Activated CD8-positive, alpha-beta memory T cell treated with anti-CD3 and anti-CD28 coated beads, Interleukin-2, amount 50 U/mL, for 1 hour (primary cell): ENCODE measurements around the gene HAGHL.
"Not testable (repeated sequence)": the region's sequence is repeated elsewhere in the genome, so short reads cannot be mapped to it uniquely, and the experiment has no call there.

Source experiments
- DNase-seq: peaks from one replicate; pipeline ENCODE4 v3.0.0-alpha.2; 2020; ENCODE audit errors: extremely low read depth

Gene HAGHL

DNA sequence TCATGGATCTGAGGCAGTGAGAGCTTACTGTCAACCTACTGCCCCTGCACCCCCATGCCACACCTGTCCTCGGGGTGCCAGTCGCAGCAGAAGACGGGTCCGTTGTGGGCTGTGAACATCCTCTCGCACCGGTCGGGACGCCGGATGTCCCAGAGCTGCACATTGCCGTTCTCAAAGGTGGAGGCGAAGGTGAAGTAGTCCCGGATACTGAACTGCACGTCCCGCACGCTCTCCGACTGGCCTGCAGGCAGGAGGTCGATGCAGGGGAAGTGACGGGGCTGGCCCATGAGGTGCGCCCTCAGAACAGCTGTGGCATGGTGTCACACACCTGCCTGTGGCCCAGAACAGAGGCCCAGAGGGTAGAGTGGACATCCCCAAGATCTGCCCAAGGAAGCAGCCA lies 39.4 kb upstream of the HAGHL start:
- DNase-seq, result no peak

DNA sequence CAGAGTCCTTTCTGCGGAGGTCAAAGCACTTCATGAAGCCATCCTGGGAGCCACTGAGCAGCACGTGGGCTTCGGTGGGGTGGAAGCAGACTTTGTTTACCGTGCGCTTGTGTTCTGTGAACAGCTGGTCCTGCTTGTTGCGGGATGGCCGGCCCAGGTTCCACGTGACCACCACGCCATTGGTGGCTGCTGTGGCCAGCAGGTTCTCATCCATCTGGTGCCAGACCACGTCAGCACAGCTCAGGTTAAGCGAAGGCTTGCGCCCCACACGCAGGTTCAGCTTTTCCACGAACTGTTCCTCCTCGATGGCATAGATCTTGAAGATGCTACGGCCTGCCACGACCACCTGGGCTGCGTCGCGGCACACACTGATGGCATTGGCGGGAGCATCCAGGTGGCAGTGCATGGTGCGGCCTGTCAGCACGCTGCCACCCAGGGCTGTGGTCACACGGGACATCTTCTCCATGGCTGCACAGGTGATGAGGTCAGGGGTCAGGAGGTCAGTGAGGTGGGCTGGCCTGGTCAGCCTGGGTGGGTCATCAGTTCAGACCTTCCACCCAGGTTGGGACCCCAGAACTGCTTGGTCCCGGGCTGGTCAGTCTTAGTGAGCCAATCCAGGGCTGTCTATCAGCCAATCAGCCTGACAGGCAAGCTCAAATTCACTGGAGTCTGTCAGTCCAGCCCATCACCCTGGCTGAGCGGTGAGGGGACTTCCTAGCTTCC lies 37.6 kb upstream of the HAGHL start:
- no peak for DNase-seq

DNA sequence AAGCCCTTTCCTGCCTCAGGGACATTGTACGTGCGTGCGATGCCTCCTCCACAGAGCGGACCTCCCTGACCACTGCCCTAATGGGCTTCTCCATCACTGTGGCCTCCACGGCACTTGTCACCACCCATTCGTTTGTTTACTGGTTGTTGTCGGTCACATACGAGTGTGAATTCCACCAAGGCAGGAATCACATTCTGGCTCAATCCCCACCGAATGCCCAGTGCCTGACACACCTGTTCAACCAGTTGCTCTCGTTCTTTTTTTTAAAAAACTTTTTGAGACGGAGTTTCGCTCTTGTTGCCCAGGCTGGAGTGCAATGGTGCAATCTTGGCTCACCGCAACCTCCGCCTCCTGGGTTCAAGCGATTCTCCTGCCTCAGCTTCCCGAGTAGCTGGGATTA lies 35.7 kb upstream of the HAGHL start:
- DNase-seq, result not testable (repeated sequence)

DNA sequence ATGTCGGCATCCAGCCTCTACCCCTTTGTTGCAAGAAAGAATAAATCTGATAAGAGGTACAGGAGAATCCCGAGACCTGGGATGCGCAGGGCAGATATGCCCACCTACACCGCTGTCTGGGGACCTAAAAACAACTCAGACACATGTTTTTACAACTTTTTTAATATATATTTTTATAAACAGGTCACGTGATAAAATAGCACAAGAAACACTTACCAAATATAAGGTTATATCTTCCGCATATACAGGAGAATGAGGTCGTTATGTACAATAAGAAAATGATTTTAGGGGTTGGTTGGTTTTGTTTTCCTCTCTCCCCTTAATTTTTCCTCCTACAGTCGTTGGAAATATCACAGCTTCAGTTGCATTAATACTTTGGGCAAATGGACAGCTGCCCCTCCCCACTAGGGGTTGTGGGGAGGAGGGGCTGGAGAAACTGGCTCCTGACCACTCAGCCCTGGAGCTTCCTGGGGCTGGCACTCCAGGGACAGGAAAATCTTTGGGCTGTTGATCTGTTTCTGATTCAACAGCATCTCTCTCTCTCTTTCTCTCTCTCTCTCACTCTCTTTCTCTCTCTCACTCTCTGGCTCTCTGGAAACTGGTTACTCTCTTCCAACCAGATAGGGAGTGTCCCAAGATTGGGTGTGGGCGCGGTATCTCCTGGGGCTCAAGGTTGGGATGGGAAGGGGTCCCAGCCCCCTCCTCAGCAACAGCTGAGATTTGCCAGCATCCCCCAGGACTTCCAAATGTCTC lies 34.4 kb upstream of the HAGHL start:
- DNase-seq, result no peak

DNA sequence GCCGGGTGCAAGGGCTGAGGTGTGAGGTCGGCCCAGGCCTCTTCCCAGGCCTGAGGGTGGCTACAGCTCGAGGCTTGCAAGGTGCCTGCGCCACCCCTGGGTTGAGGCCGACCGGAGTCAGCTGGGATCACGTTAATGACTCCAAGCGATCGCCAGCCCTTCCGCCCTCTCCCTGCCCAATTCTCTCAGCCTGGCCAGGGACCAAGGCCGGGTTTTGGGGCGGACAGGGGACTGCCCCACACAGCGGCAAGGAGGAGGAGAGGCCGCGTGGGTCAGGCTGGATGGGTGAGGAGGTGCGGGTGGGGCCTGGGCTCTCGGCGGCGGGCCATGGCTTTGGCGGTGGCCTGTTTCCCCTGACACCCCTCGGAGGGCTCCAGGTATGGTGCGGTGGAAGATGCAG lies 33.5 kb upstream of the HAGHL start:
- DNase-seq, result no peak

DNA sequence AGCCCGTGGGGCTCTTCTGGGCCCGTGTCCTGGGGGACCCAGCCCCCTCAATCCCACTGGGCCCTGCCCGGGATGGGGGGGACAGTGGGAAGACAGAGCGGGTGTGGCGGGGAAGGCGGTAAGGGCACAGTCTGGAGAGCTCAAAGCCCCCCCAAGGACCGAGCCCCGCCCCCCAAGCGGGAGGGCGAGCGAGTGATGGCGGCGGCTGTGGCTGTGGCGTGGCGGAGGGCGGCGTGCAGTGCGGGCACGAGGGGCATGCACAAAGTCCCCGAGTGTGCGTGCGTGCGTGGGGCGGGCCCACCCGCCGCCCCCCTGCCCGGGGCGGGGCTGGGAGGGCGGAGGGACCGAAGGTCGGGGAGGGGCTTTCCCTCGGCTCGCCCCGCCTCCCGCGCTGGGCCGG lies 33.1 kb upstream of the HAGHL start:
- DNase-seq, result no peak

DNA sequence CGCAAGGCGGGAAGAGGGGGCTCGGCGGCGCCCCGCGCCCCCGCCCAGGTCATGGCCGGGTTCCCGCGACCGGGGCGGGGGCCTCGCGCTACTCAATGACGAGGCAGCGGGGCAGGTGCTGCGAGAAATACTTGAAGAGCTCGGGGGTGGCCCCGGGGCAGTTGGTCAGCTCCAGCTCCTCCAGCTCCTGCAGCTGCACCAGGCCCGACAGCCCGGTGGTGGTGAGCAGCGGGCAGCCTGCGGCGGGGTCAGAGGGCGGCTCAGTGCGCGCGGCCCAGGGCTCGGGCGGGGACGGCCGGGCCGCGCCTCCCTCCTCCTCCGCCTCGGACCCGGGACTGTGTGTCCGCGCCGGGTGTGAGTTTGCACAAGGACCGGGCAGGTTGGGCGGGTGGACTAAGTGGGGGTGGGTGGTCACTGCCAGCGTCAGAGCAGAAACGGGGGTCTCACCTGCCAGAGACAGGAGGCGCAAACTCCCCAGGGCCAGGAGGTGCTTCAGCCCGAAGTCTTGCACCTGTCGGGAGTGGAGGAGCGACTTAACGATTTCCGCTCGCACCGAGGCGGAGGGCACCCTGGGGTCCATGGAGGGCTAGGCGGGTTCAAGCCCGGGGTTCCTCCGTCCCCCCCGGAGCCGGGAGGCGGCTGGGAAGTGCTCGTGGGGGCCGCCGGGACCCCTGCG lies 32.6 kb upstream of the HAGHL start:
- no peak for DNase-seq

DNA sequence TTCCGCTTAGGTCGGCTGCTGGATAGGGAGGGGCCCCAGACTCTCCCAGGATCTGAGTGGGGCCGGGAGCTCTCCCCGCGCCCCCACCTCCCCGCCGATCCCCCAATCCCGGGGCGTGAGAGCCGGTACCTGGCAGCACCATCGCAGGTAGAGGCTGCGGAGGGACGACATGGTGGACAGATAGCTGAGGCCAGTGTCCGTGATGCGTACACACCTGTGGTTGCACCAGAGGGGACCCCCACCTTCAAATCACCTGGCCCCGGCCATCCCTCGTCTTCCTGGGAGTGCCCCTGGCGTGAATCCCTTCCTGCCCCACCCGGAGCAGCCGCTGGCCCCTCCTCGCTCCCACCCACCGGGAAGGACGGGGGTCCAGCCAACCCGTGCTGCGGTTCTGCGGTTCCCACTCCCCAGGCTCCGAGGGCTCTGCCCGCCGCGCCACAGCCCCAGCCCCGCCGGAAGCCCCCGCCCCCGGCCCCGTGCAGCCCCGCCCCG lies 32.0 kb upstream of the HAGHL start:
- DNase-seq, result no peak

DNA sequence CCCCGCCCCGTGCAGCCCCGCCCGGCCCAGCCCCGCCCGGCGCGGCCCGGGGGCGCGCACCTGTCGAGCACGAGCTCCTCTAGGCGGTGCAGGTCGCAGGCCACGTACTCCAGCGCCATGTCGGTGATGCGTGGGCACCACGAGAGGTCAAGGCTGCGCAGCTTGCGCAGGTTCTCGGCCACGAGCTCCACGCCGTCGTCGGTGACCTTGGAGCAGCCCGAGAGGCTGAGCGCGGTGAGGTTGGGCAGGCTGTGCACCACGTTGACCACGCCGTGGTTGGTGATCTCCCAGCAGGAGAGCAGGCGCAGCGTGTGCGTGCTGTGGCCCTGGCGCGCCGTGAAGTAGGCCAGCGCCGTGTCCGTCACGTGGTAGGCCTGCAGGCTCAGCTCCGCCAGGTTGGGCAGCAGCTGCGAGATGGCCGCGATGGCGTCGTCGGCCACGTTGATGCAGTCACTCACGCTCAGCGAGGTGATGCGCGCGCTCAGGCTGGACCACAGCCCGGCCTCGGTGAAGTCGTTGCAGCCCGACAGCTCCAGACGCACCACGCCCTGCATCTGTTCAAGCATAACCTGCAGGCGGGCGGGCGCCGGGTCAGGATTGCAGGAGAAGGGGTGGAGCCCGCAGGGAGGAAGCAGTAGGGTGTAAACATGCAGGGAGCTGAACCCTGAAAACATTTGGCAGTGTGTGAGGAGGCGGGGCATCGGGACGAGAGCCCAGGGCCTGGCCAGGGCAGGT lies 31.4 kb upstream of the HAGHL start:
- no peak for DNase-seq

DNA sequence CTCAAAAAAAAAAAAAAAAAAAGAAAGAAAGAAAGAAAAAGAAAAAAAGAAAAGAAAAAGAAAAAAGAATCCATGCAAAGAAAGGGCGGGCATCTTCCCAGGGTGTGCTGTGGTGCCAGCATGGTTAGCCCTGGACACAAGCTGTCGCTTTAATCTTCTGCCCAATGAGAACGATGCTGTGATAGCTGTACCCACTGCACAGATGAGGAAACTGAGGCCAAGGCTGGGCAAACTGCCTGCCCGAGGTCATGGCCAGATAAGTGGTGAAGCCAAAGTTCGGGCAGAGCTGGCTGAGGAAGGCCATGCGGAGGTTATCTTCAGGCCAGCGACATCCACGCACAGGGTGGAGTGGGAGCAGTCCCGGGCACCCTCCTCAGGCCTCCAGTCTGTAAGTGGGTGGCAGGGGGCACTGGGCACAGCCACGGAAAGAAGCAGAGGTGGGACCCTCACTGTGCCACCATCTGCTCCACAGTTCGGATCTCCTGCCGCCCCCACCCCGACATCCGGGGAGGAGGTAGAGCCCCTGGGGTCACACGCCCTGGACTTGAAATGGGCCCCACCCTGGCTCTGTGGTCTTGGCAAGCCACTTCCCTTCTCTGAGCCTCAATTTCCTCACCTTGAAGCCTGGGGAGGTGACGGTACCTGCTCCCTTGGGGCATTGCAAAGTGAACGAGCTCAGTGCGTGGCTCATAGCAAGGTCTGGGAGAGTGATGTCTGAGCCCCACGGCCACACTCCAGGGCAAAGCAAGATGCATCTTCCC lies 27.8 kb upstream of the HAGHL start:
- no peak for DNase-seq

DNA sequence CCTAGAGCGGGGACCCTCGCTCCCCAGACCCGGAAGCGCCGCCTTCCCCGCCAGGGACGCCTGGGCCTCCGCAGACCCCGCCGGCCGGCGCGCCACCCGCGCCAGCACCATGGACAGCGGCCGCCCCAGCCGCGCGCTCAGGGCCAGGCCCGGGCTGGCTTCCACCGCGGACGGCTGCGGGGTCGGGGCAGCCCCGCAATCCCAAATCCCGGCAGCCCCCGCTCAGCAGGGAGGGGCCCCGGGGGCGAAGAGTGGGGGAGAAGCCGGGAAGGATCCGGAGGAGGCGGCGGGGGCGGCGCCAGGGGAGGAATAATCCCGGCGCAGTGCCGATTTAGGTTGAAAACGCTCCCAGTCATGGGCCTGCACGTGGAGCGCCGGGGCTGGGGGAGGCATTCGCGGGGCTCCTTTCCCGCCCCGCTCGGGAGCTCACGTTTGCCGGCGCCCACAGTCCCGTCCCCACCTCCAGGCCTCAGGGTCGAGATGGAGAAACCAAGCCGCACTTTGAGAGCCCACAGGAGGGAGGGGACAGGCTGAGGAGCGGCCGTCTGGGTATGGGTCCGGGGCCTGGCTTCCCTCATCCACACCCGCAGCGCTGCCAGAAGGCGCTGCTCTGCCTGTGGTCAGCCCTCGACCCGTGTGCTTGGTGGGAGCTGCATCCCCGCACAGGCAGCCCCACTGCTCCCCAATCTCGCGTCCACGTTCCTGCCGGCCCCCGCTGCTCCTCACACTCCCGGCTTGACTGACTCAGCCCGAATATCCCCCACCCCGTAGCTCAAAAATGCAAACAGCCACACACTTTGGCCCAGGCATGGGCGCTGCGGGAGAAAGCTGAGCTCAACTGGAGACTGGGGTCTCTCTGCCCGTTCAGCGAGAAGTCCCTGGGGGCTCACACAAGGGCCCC lies 26.0 kb upstream of the HAGHL start:
- DNase-seq, result no peak

DNA sequence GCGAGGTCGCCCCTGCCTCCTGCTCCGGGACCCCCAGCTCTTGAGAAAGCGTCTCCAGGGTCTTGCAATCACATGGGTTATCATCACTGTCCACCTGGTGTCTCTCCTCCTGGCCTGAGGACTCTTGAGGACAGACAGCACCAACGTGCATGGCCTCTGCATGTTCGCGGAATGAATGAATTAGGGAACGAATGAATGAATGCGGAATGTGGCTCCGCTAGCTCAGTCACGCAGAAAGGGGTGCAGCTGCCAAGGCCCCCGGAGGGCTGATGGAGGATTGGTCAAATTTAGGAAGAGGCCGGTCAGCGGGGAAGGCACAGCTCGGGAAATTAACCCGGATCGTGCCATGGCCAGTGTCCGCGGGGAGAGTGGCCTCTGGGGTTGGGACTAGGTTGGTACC lies 24.6 kb upstream of the HAGHL start:
- DNase-seq, result no peak

DNA sequence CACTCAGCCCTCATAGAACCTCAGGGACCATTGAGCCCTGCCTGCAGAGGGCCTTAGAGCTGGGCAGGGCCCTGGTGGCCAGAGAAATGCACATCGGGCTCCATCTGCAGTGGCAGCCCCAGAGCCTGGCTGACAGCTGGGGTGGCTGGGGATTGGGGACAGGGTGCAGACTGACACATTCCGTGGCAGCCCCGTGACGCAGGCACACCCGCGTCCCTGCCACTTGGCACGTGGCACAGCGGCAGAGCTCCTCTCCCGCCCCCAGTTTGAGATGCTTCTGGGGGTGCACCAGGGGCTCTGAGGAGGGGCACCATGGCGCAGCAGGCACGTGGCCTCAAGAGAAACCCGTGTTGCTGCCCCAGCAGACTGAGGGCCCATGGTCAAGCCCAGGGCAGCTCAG lies 23.5 kb upstream of the HAGHL start:
- no peak for DNase-seq

DNA sequence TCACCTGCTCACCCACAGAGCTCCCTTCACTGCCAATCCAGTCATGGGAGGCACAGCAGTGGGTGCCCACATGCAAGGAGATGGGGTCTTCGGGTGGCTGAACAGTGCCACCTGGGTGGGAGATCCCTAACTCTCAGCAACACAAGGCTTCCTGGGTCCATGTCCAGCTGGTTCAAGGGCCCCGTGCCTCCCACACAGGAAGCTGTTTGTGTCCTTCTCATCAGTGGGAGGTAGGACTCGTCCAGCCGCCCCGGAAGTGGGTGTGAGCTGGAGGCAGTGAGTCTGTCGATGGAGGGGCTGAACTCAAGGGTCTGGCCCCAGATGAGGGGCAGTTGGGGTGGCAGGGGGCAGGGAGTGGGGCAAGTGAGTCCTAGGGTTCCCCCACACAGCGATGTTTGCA lies 22.9 kb upstream of the HAGHL start:
- no peak for DNase-seq

DNA sequence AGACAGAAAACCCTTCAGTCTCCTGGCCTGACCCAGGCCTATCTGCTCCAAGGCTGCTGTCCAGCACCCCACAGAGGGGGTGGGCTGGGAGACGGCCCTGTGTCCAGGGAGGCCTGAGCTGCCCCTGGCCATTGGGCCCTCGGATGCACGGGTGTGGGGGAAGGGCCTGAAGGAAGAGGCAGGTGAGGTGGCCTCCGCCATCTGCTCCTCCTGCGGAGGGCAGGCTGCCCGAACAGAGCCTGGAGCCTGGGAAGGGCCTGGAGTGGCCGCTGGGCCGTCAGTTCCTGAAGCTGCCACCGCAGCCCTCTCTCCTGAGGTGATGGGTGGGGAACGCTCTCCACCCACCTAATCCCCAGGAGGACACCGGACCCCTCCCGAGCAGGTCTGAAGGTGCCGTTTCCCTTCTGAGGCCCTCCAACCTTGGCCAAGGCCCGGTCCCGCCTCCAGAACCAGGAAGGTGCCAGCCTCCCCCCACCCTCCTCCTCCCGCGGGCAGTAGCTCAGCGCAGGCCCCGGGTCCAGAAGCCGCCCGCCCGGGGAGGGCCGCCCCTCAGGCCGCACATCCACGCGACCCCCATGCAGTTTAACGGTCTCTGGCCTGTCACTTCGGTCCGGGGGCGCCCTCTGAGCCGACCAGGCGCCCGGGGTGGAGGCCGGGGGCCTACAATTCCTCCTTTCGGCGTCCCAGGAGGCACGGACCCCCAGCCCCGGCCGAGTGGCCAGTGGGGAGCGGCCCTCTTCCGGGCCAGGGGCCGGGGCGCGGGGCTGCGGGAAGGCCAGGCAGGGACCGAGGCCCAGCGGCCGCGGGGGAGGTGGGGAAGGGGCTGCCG lies 22.1 kb upstream of the HAGHL start:
- no peak for DNase-seq

DNA sequence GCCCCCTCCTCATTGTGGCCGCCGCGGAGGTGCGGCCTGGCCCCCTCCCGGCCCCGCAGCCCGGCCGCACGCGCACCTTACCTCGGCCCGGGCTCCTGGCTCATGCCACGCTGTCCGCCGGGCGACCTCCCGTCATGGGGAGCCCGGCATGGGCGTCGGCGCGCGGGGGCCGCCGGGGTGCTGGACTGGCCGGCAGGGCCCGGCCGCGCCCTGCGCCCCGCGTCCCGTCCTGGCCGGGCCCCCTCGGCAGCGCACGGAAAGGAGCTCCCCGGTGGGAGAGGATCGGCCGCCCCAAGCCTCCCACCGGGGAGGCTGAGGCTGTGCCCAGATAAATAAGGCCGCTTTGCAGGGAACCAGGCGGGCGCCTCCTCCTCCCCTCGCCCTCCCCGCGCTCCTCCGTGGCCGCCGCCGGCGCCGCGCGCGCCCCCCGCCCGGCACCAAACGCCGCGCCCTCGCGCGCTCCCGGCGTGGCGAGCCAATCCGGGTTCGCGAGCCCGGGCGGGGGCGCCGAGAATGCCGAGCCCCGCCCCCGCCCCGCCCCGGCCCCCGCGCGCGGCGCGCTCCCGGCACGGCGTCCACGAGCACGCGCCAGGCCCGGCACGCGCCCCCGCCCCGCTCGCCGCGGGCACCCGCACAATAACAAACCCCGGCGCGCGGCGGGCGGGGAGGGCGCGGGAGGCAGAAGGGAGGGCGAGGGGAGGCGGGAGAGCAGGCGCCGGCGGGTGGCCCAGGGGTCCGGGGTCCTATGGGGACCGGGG lies 21.3 kb upstream of the HAGHL start, which contains the start of gene FBXL16:
FBXL16 (minus strand) TSS at position 371 of the 758 bp plus-strand sequence. CDS start 8,396 bp downstream, outside the sequence.
- DNase-seq, result no peak

DNA sequence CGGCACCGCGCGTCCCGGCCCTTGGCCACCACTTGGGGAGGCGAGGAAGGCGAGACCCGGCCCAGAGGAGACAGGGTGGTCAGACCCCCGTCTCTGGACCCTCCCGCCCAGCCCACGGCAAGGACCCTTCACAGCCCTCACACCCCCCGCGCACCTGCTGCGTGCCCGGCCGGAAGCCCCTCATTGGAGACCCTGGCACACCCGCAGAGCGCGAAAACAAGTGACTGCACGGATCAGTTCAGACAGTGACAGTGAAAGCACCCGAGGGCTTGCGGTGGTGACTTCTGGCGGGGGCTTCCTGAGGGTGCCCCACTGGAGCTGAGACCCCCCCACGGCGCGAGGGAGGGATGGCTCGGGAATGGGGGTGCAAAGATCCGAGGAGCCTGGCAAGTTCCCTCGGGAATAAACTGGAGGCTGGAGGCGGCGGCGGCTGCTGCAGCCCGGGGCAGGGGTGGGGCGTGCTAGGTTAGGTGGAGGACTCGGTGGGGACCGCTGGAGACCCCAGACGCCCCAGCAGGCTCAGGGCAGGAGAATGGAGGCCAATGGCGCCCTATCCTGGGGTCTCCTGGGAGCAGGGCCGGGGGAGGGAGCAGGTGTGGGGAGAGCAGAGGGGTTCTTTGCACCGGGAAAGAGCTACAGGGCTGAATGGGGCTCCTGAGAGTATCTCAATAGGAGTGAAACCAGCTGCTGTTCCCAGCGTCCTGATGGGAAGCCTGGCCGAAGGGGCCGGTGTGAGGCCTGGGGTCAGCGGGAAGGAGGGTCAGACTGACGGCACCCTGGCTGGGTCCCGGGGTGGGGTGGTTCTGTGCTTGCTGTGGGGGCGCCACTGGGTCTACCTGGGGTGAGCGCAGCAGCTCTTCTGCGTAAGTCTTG lies 20.5 kb upstream of the HAGHL start:
- DNase-seq, result no peak
